DOHH2 (cell line): Measurements from ENCODE around the gene CCNC.

Experiments
- H3F3A ChIP-seq: fragments of 200-600 bp; sonication (generic), shearing (Covaris generic); 2 replicates; pipeline ENCODE4 v1.6.0; 2016; ENCODE audit warnings: antibody characterized with exemption, mild to moderate bottlenecking; ENCODE audit not compliant: control insufficient read depth, insufficient read depth
- H3K27ac ChIP-seq: fragments of 200-600 bp; sonication (generic); 2 replicates; pipeline ENCODE4 v1.5.1; 2014; ENCODE audit warnings: low read depth, mild to moderate bottlenecking, low read length, moderate library complexity
- H3K27me3 ChIP-seq: fragments of 200-600 bp; sonication (generic); 2 replicates; pipeline ENCODE4 v1.6.1; 2014; ENCODE audit warnings: mild to moderate bottlenecking, low read length, mixed read lengths; ENCODE audit not compliant: control insufficient read depth
- H3K36me3 ChIP-seq: fragments of 200-600 bp; sonication (generic); 2 replicates; pipeline ENCODE4 v1.6.1; 2014; ENCODE audit warnings: mild to moderate bottlenecking, low read length, moderate library complexity, mixed read lengths; ENCODE audit not compliant: control insufficient read depth
- H3K4me1 ChIP-seq: fragments of 200-600 bp; sonication (generic); 2 replicates; pipeline ENCODE4 v1.6.1; 2014; ENCODE audit warnings: mild to moderate bottlenecking, low read length, mixed read lengths; ENCODE audit not compliant: control insufficient read depth
- H3K4me2 ChIP-seq: fragments of 200-600 bp; sonication (generic); 2 replicates; pipeline ENCODE4 v1.6.0; 2014; ENCODE audit warnings: mild to moderate bottlenecking, low read length, moderate library complexity
- H3K4me3 ChIP-seq: fragments of 200-600 bp; sonication (generic); 2 replicates; pipeline ENCODE4 v1.5.1; 2014; ENCODE audit warnings: mild to moderate bottlenecking, low read length, mixed read lengths
- H3K79me2 ChIP-seq: fragments of 200-600 bp; sonication (generic); 2 replicates; pipeline ENCODE4 v1.6.1; 2014; ENCODE audit warnings: mild to moderate bottlenecking, low read length, mixed read lengths; ENCODE audit not compliant: control insufficient read depth
- H3K9me2 ChIP-seq: fragments of 200-600 bp; sonication (generic); replicated peaks from 2 replicates; pipeline ENCODE4 v1.6.1; 2014; ENCODE audit warnings: mild to moderate bottlenecking, low read length, mixed read lengths; ENCODE audit not compliant: control insufficient read depth
- H3K9me3 ChIP-seq: fragments of 200-600 bp; sonication (generic); 2 replicates; pipeline ENCODE4 v1.6.1; 2014; ENCODE audit warnings: antibody characterized with exemption, low read length, mixed read lengths; ENCODE audit not compliant: control insufficient read depth, insufficient read depth
- H4K20me1 ChIP-seq: fragments of 200-600 bp; sonication (generic); 2 replicates; pipeline ENCODE4 v1.6.0; 2014; ENCODE audit warnings: low read depth, mild to moderate bottlenecking, antibody characterized with exemption, low read length, moderate library complexity; ENCODE audit not compliant: control insufficient read depth, insufficient read depth
- EZH2phosphoT487 ChIP-seq: fragments of 200-600 bp; sonication (generic); IDR thresholded peaks from 2 replicates; pipeline ENCODE4 v1.6.1; 2017; ENCODE audit warnings: borderline replicate concordance, mild to moderate bottlenecking, antibody characterized with exemption, low read length, moderate library complexity, mixed read lengths
- TF ChIP-seq, protein P1 (sequence below): fragments of 200-600 bp; sonication (generic); IDR thresholded peaks from one replicate; pipeline ENCODE4 v1.5.1; 2014; ENCODE audit warnings: antibody characterized with exemption, mild to moderate bottlenecking, low read depth, low read length; ENCODE audit not compliant: poor library complexity, severe bottlenecking

Gene CCNC

DNA sequence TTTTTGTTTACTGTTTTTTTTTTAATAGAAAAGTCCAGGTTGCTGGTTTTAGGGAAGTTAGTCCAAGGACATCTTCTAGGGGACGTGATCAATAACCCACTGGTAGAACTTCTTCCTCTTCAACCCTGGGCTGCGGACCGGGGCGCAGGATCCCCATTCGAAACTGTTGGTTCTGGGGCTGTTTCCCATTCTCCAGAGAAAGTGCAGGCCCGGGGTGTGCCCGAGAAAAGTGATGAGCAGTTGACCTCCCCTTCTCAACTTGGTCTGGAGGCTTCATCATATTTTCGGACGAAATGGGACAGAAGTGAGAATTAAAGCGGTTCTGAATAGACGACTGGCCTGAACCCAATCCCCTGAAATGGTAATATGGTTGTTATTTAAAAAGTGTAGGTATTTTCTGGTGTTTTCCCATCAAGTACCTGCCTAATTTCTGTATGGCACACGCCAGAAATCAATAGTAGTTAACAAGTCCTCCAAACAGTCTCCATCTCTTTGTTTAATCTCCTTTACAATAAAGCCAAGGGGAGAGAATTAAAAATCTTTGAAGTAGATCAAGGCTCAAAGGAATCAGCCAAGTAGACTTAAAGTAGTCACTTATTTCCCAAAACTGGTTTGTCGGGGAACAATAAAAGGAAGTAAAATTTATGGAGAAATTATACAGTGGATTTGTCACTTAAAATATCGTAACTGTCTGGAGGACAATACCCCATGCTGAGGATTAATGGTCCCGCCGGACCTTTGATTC is 37.6 kb upstream of the CCNC start:
- Histone ChIP-seq H3K4me2 (no peak overlapping the region), H3F3A (0 out of 2 replicates have a peak, but pooled peaks cover 2% of the 10 kb centered on the region)

DNA sequence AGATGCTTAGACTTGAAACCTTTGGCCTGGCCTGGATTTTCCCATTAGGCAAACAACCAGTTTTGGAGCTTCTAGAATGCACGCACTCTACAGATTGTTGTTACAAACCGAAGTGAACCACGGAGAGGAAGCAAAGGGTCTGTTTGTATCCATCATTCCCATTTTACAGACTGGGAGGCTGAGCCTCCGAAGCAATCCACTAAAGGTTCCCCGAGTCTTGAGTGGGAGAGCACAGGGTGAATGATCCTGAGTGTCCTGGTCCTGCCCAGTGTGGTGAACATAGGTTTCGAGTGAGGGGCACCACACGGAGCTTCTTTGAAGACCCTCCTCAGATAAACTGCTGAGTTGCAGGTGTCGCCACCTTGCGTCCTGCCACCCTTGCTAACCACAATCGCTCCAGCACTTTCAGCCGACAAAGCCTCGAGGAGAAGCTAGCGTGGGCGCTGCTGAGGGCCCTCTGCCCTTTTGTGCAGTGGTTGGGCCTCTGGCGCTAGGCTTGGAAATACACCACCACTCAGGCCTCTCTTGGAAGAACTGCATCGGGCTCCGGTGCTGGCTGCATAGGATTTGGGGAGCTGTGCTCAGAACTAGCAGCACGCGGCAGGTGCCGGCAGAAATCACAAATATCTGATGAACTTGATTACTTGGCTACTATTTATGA is 36.7 kb upstream of the CCNC start:
- Histone ChIP-seq H4K20me1 (no peaks in the 10 kb centered on the region), H3K36me3 (no peaks in the 10 kb centered on the region), H3F3A (0 out of 2 replicates have a peak, but pooled peaks cover under 1% of the 10 kb centered on the region), H3K9me2 (no peaks in the 10 kb centered on the region), H3K4me1 (peaks cover 5% of the 10 kb centered on the region), H3K4me3 (no peak overlapping the region), H3K27ac (no peak overlapping the region), H3K4me2 (no peak overlapping the region), H3K9me3 (no peaks in the 10 kb centered on the region), H3K79me2 (no peaks in the 10 kb centered on the region), H3K27me3 (peaks cover 66% of the 10 kb centered on the region)
- TF ChIP-seq EZH2phosphoT487: no peak
- TF ChIP-seq, protein P1, sequence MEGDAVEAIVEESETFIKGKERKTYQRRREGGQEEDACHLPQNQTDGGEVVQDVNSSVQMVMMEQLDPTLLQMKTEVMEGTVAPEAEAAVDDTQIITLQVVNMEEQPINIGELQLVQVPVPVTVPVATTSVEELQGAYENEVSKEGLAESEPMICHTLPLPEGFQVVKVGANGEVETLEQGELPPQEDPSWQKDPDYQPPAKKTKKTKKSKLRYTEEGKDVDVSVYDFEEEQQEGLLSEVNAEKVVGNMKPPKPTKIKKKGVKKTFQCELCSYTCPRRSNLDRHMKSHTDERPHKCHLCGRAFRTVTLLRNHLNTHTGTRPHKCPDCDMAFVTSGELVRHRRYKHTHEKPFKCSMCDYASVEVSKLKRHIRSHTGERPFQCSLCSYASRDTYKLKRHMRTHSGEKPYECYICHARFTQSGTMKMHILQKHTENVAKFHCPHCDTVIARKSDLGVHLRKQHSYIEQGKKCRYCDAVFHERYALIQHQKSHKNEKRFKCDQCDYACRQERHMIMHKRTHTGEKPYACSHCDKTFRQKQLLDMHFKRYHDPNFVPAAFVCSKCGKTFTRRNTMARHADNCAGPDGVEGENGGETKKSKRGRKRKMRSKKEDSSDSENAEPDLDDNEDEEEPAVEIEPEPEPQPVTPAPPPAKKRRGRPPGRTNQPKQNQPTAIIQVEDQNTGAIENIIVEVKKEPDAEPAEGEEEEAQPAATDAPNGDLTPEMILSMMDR: peak; percentile 24

More for the DNA sequence above, 37.6 kb upstream of the CCNC start:
- Histone ChIP-seq H3K36me3 (no peaks in the 10 kb centered on the region), H3K27me3 (peaks cover 60% of the 10 kb centered on the region), H3K27ac (no peak overlapping the region), H3K4me3 (no peak overlapping the region), H3K79me2 (no peaks in the 10 kb centered on the region), H3K9me2 (no peaks in the 10 kb centered on the region), H3K4me1 (peaks cover 14% of the 10 kb centered on the region), H4K20me1 (no peaks in the 10 kb centered on the region), H3K9me3 (no peaks in the 10 kb centered on the region)
- TF ChIP-seq, protein P1: no peak
- TF ChIP-seq EZH2phosphoT487: no peak

DNA sequence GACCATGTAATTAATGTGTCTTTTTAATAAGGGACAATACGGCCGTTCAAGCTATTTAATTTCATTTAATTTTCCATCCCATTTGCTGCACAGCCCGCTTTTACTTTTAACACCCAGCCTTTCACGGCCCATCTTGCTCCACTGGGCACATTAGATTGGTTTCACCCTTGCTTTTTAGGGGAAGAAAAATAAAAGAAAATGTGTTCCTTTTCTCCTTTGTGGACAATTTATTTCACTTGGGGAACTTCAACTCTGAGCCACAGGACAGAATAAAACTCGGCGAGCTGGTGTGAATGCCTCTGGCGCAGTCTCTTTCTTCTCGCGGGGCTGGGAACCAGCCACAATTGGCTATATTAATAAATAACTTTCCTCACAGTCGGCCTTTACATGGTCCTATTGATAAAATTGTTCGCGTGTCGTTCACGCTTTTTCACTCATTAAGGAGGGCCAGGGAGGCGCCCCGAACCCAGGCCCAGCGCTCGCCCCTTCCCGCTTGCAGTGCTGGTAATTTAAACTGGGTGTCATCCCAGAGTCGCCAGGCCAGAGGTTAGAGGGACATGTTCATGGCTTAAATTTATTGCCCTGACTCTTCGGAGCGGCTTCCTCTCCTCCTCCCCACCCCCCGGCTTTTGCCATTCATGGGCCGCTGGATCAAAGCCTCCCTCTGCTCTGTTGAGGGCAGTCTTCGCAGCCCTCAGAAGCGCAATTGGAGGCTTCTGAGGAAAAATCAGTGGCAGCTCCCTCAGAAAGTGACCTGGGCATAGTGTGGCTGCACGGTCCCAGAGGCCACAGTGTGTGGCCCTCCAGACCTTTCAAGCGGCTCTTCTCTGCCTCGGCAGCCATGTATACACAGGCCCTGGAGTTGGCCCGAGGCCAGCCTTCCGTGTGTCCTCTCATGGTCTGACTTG is 36.0 kb upstream of the CCNC start:
- Histone ChIP-seq H3K27me3 (peaks cover 66% of the 10 kb centered on the region), H3F3A (no peaks in the 10 kb centered on the region)
- TF ChIP-seq, protein P1: no peak
- TF ChIP-seq EZH2phosphoT487: no peak

More for the DNA sequence above, 36.0 kb upstream of the CCNC start:
- Histone ChIP-seq H3K9me3 (no peaks in the 10 kb centered on the region), H4K20me1 (no peaks in the 10 kb centered on the region), H3K9me2 (no peaks in the 10 kb centered on the region), H3K4me1 (no peaks in the 10 kb centered on the region), H3K4me3 (peak overlapping the region; percentile 34), H3K27ac (no peak overlapping the region), H3K36me3 (no peaks in the 10 kb centered on the region), H3K4me2 (peak overlapping the region; percentile 48), H3K79me2 (no peaks in the 10 kb centered on the region)
